Measurements from ENCODE around the gene TDRKH. TPM values are rescaled to one million over a fixed set of nuclear protein-coding genes. Genes with fewer than 3 reads are reported as not detected.

Gene TDRKH
- 5.0 to 5.4 TPM (median 5.1 TPM) in 5 replicates for total RNA-seq (2022; extraction: Qiagen RNA extraction)

DNA sequence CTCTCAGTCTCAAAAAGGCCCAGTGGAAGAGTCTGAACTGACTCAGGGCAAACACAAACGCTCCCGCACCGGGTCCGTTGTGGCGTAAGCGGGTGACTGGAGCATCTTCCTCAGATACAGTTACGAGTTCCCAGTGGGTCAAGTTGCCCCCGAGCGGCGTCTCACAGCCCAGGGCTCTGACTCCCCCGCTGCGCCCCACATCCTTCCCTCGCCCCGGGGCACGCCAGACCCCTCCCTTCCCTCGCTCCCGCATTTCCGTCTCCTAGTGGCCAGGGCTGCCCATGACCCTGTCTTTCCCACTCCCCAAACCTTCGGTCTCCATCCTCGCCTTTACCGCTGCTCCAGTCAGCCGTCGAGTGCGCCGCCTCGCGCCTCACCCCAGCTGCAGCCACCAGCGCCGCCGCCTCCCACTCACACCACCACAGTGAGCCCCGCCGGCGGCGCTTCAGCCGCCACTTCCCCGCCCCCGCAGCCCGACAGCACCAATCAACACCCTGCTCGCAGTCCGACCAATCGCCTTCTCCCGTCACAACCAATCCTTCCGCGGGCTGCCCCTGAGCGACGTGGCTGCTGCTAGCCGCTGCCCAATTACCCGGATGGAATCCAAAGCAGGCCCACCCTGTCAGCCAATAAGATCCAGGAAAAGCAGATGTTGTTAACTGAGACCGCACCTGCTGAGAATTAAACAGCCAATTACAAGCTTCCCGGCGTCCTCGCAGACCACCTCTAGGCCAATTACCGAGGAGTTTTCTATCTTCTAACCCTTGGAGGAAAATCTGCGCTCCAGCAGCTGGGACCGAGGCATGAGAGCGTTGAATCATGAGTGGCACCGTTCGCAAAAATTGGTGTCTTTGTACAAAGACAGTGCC lies at the start of gene TDRKH:
Gene TDRKH, minus strand, starts transcription at position 430 of the 869 bp plus-strand sequence. CDS start 7,478 bp downstream, outside the sequence.

DNA sequence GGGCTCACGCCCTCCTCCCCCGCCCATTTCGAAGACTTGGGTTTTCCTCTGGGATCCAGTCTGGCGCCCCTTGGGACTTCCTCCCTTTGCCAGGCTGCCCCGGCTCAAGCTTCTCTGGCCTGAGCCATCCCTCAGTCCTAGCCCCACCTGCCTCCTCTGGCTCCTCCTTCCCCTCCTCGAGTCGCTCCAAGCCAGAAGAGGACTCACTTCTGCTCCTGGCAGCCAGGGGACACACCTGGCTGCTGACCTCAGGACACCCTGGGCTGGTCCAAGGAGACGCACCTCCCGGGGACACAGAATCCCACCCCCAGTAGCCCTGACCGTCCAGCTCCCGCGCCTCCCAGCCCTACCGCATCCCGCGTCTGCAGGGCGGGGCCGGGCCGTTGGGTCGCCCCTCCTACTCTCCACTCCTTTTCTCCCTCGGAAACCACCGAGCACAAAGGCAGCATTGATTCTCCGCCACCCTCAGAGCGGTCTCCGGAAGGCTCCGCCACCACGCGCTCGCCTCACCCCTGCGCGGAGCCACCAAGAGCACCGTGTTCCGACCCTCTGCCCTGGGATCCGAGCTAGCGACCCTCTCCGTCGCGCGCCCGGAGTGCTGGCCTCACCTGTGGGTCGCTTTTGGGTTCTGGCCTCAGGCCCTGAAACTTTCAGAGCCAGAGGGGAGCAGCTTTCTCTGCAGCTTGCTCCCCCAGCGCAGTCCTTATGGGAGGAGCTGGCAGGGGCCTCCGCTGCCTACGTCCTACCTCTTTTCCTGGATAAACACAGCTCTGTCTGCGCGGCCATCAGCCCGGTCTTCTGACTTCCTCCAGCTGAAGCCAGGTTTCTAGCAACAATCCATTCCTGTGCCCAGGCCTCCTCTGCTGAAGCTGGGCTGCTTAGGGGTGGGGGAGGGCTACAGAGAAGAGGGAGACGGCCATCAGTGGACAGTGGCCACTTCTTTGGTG lies 49.4 kb upstream of the TDRKH start, which contains the start of gene C2CD4D:
Gene C2CD4D, minus strand, starts transcription at position 364 of the 947 bp plus-strand sequence. CDS start 831 bp downstream, outside the sequence.

GRCh38 chr1:151831605-151832004 lies 41.3 kb upstream of the TDRKH start, which contains the start of gene RORC:
RORC (minus strand) TSS chr1:151831802; CDS start chr1:151831764, 38 bp downstream.

GRCh38 chr1:151805066-151805820 lies 14.9 kb upstream of the TDRKH start, which contains the start of gene LINGO4:
LINGO4 (minus strand) TSS chr1:151805419; CDS start chr1:151802704, 2,715 bp downstream.

GRCh38 chr1:151762941-151763921 lies 27.1 kb downstream of the TDRKH start, which contains the start of gene MRPL9:
MRPL9 (minus strand) TSS chr1:151763496; CDS start chr1:151763479, 17 bp downstream.

Other genes with a start within 250 kb of the TDRKH start
- gene SNX27, start 178.4 kb downstream of the TDRKH start, total RNA-seq (2022; extraction: Qiagen RNA extraction) = 7.0 to 10.3 TPM (median 7.4 TPM) in 5 replicates
- not detected in 5 replicates for gene CELF3, start 73.7 kb downstream of the TDRKH start, total RNA-seq (2022; extraction: Qiagen RNA extraction)
- not detected in 5 replicates for gene RIIAD1, start 69.0 kb downstream of the TDRKH start, total RNA-seq (2022; extraction: Qiagen RNA extraction)
- 73.9 to 90.5 TPM (median 84.1 TPM) in 5 replicates for gene MRPL9, start 27.0 kb downstream of the TDRKH start, total RNA-seq (2022; extraction: Qiagen RNA extraction)
- not detected in 5 replicates for gene LINGO4, start 14.9 kb upstream of the TDRKH start, total RNA-seq (2022; extraction: Qiagen RNA extraction)
- 0.04 to 0.05 TPM in 2 of 5 replicates, not detected in the others for gene RORC, start 41.3 kb upstream of the TDRKH start, total RNA-seq (2022; extraction: Qiagen RNA extraction)
- gene C2CD4D, start 49.3 kb upstream of the TDRKH start, total RNA-seq (2022; extraction: Qiagen RNA extraction) = not detected in 5 replicates
- not detected in 5 replicates for gene THEM5, start 63.2 kb upstream of the TDRKH start, total RNA-seq (2022; extraction: Qiagen RNA extraction)
- gene THEM4, start 119.0 kb upstream of the TDRKH start, total RNA-seq (2022; extraction: Qiagen RNA extraction) = 13.0 to 14.1 TPM (median 13.9 TPM) in 5 replicates
- gene S100A10, start 203.4 kb upstream of the TDRKH start, total RNA-seq (2022; extraction: Qiagen RNA extraction) = 2,101 to 2,395 TPM (median 2,281 TPM) in 5 replicates
- 1,798 to 1,960 TPM (median 1,929 TPM) in 5 replicates for gene S100A11, start 246.5 kb upstream of the TDRKH start, total RNA-seq (2022; extraction: Qiagen RNA extraction)